MCF 10A (cell line): ENCODE results near the gene SLC25A39. TPM values are rescaled to one million over a fixed set of nuclear protein-coding genes. Genes with fewer than 3 reads are reported as not detected.

ENCODE experiments used
- BruUV-seq: library from RNA; stranded (reverse); fragments of 400-500 nt; replicated peaks from 2 replicates; lab custom pipeline; 2021; lab: Mats Ljungman, UMichigan
- CTCF ChIA-PET: fragments of 300-600 bp; sonication (Branson Sonifier 250); formaldehyde crosslinking; extraction: SDS; loops from one replicate; lab custom pipeline; 2021; ENCODE audit warnings: antibody characterized with exemption, inconsistent platforms; lab: Yijun Ruan, JAX
- POLR2A ChIA-PET: fragments of 300-600, 350-650 bp; sonication (Branson Sonifier 250); formaldehyde crosslinking; extraction: SDS; loops from one replicate; lab custom pipeline; 2020; ENCODE audit warnings: antibody characterized with exemption, inconsistent platforms; lab: Yijun Ruan, JAX
- DNase-seq: peaks from one replicate; pipeline ENCODE4 v3.0.0-alpha.2; 2018; ENCODE audit not compliant: unreplicated experiment
- H3K27ac Mint-ChIP-seq: one replicate; pipeline ENCODE4 v1.8.0; 2022; ENCODE audit warnings: mild to moderate bottlenecking, low read depth, mixed read lengths; ENCODE audit not compliant: unreplicated experiment
- H3K27me3 Mint-ChIP-seq: one replicate; pipeline ENCODE4 v1.8.0; 2022; ENCODE audit warnings: mixed read lengths; ENCODE audit not compliant: insufficient read depth, unreplicated experiment
- H3K36me3 Mint-ChIP-seq: one replicate; pipeline ENCODE4 v1.8.0; 2022; ENCODE audit warnings: mild to moderate bottlenecking, moderate library complexity, mixed read lengths; ENCODE audit not compliant: insufficient read depth, unreplicated experiment
- H3K4me1 Mint-ChIP-seq: one replicate; pipeline ENCODE4 v1.8.0; 2022; ENCODE audit warnings: mixed read lengths; ENCODE audit not compliant: insufficient read depth, unreplicated experiment
- H3K4me3 Mint-ChIP-seq: one replicate; pipeline ENCODE4 v1.8.0; 2022; ENCODE audit warnings: mild to moderate bottlenecking, moderate library complexity, mixed read lengths; ENCODE audit not compliant: unreplicated experiment
- H3K9me3 Mint-ChIP-seq: one replicate; pipeline ENCODE4 v1.8.0; 2022; ENCODE audit warnings: mixed read lengths; ENCODE audit not compliant: unreplicated experiment
- CTCF ChIP-seq: fragments of 200-600 bp; IDR thresholded peaks from one replicate; pipeline ENCODE4 v1.8.0; 2022; ENCODE audit warnings: antibody characterized with exemption, mild to moderate bottlenecking; ENCODE audit not compliant: unreplicated experiment
- intact Hi-C: fragments of 100-400 bp; cut with micrococcal nuclease; formaldehyde crosslinking; loops from 2 replicates; pipeline ENCODE4 v1.14.1; 2022
- total RNA-seq: library from RNA; stranded (reverse); gene quantifications from 2 replicates; pipeline ENCODE4 v1.2.3, GENCODE V29; 2022

The SLC25A39 gene
- total RNA-seq, 1 experiment from 2014 or later: 157 TPM

- TF ChIP-seq CTCF: no peak
- Mint-ChIP-seq H3K4me1 (peaks cover 6% of the 10 kb centered on the region), H3K4me3 (no peak overlapping the region), H3K9me3 (no peaks in the 10 kb centered on the region), H3K27me3 (no peaks in the 10 kb centered on the region), H3K36me3 (no peaks in the 10 kb centered on the region), H3K27ac (no peak overlapping the region)
- no TSS peak for BruUV-seq
- DNase-seq: peak; percentile 37
- intact Hi-C loops: no loop called here
- ChIA-PET POLR2A (interaction anchor here (1.2 kb wide), 1 partner anchor 200 kb away, joined by 3 read pairs; no protein-coding TSS in a partner anchor), CTCF (interaction anchor here (0.6 to 1.0 kb wide), 4 partner anchors 9 to 352 kb away, joined by 3 to 6 read pairs (median 3); no protein-coding TSS in a partner anchor)
These were observed 14.1 kb upstream of the SLC25A39 start for GRCh38 chr17:44338702-44339101.

- Mint-ChIP-seq H3K27ac (no peak overlapping the region), H3K27me3 (no peaks in the 10 kb centered on the region), H3K4me3 (no peak overlapping the region), H3K4me1 (peaks cover 12% of the 10 kb centered on the region), H3K9me3 (no peaks in the 10 kb centered on the region), H3K36me3 (no peaks in the 10 kb centered on the region)
- TF ChIP-seq CTCF: no peak
- DNase-seq: no peak
- BruUV-seq: no TSS peak
- ChIA-PET CTCF (interaction anchor here (0.6 to 1.0 kb wide), 4 partner anchors 10 to 69 kb away, joined by 3 to 5 read pairs (median 4); no protein-coding TSS in a partner anchor), POLR2A (interaction anchor here (0.6 to 2.3 kb wide), 4 partner anchors 9 to 114 kb away, joined by 3 to 8 read pairs (median 4); partner anchors contain the start of gene GRN)
- intact Hi-C loops: no loop called here
These were observed 11.3 kb upstream of the SLC25A39 start for GRCh38 chr17:44335968-44336367.

GRCh38 chr17:44335564-44335963 is 10.9 kb upstream of the SLC25A39 start:
- H3K4me3 Mint-ChIP-seq: no peak overlapping the region
- peaks cover 12% of the 10 kb centered on the region for H3K4me1 Mint-ChIP-seq
- no TSS peak for BruUV-seq
- ChIA-PET POLR2A (interaction anchor here (0.6 to 2.3 kb wide), 4 partner anchors 9 to 114 kb away, joined by 3 to 8 read pairs (median 4); partner anchors contain the start of gene GRN), CTCF (interaction anchor here (0.6 to 1.0 kb wide), 3 partner anchors 9 to 70 kb away, joined by 3 to 5 read pairs (median 4); no protein-coding TSS in a partner anchor)
- H3K9me3 Mint-ChIP-seq: no peaks in the 10 kb centered on the region
- H3K36me3 Mint-ChIP-seq: no peaks in the 10 kb centered on the region
- intact Hi-C loops: no loop called here
- no peak for TF ChIP-seq CTCF
- H3K27me3 Mint-ChIP-seq: no peaks in the 10 kb centered on the region
- DNase-seq: no peak
- H3K27ac Mint-ChIP-seq: no peak overlapping the region

GRCh38 chr17:44334727-44335126 is 10.1 kb upstream of the SLC25A39 start:
- CTCF ChIA-PET: interaction anchor here (1.5 kb wide), 1 partner anchor 115 kb away, joined by 3 read pairs; the partner anchor contains the start of gene UBTF
- Mint-ChIP-seq H3K27me3 (no peaks in the 10 kb centered on the region), H3K36me3 (no peaks in the 10 kb centered on the region), H3K9me3 (no peaks in the 10 kb centered on the region), H3K27ac (no peak overlapping the region), H3K4me3 (no peak overlapping the region), H3K4me1 (peaks cover 12% of the 10 kb centered on the region)
- DNase-seq: no peak
- intact Hi-C loops: no loop called here
- BruUV-seq: no TSS peak
- no peak for TF ChIP-seq CTCF
- POLR2A ChIA-PET: interaction anchor here (1.0 to 2.3 kb wide), 3 partner anchors 10 to 149 kb away, joined by 3 to 8 read pairs (median 4); partner anchors contain the start of gene GRN
